ENCODE results near the gene CTSZ. TPM values are rescaled to one million over a fixed set of nuclear protein-coding genes. Genes with fewer than 3 reads are reported as not detected.

The CTSZ gene
- total RNA-seq, 1 experiment from 2014 or later: 37.6 TPM

DNA sequence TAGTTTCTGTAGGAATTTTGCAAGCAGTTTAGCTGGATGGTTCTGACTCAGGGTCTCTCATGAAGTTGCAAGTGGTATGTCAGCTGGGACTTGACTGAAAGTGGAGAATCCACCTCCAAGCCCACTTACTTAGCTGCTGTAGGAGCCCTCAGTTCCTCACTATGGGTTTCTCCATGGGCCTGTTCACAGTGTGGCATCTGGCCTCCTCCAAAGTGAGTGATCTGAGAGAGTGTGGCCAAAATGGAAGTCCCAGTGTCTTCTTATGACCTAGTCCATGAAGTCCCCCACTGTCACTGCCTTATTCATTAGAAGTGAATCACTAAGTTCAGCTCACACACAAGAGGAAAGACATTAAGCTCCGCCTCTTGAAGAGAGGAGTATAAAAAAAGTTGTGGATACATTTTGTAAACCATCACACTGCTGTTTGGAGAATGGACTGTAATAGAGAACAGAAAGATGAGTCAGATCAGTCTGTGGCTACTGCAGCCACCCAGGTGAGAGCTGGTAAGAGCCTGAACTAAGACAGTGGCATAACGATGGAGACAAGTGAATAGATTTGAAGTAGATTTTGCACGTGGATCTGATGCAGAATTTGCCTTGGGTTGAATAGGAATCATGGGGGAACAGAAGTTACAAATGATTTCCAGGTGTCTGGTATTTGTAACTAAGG is 30.9 kb downstream of the CTSZ start:
- Histone ChIP-seq H2AFZ (ENCODE audit: low read length) (no peak overlapping the region), H3K23ac (ENCODE audit: insufficient read length, low read depth, low read length) (no peak overlapping the region), H3K9me3 (ENCODE audit: control insufficient read depth, low read depth, low read length) (no peaks in the 10 kb centered on the region), H3K27me3 (ENCODE audit: insufficient read depth, low read length) (no peaks in the 10 kb centered on the region), H2BK5ac (ENCODE audit: insufficient read length, low read length) (no peak overlapping the region), H2BK12ac (ENCODE audit: insufficient read length, low read depth, low read length) (no peak overlapping the region), H4K8ac (replicated peaks; ENCODE audit: insufficient read length, low read depth, low read length) (no peak overlapping the region), H3K4me2 (ENCODE audit: insufficient read depth, insufficient read length, low read length) (no peak overlapping the region), H3K14ac (ENCODE audit: insufficient read depth, low read length) (no peak overlapping the region), H3K27ac (ENCODE audit: insufficient read length, low read depth, low read length) (no peak overlapping the region), H2BK20ac (ENCODE audit: low read depth, low read length, poor library complexity, severe bottlenecking) (no peak overlapping the region), H2AK5ac (ENCODE audit: insufficient read length, low read length) (no peak overlapping the region), H4K91ac (ENCODE audit: insufficient read length, low read depth, low read length) (no peak overlapping the region), H3K4ac (ENCODE audit: low read depth, low read length) (no peak overlapping the region), H3K56ac (ENCODE audit: insufficient read length, low read depth, low read length) (no peak overlapping the region), H3K18ac (ENCODE audit: insufficient read length, low read depth, low read length) (no peak overlapping the region), H3T11ph (ENCODE audit: low read length) (no peak overlapping the region), H4K5ac (ENCODE audit: insufficient read length, low read depth, low read length) (no peak overlapping the region), H3K79me2 (ENCODE audit: insufficient read depth, low read length) (no peaks in the 10 kb centered on the region), H3K23me2 (ENCODE audit: insufficient read length, low read depth, low read length, poor library complexity, severe bottlenecking) (no peaks in the 10 kb centered on the region), H3K9ac (ENCODE audit: extremely low read depth, insufficient read length, low read length) (no peak overlapping the region), H4K20me1 (ENCODE audit: control insufficient read depth, insufficient read depth, insufficient read length) (no peaks in the 10 kb centered on the region), H2BK15ac (ENCODE audit: low read depth, low read length) (no peak overlapping the region), H3K4me1 (ENCODE audit: insufficient read depth, low read length) (peaks cover 4% of the 10 kb centered on the region; the same call in 1 of the 2 replicates), H2BK120ac (ENCODE audit: low read depth, low read length, poor library complexity, severe bottlenecking) (no peak overlapping the region), H3K79me1 (ENCODE audit: insufficient read depth, low read depth, low read length, poor library complexity, severe bottlenecking) (no peaks in the 10 kb centered on the region)
- no peak for DNase-seq
- no CpG with 5 or more reads among the region's 3 CpGs for WGBS (ENCODE audit: extremely low coverage, insufficient read length, low lambda C conversion rate)
- Mint-ChIP-seq H3K36me3 (ENCODE audit: insufficient read depth in 1 of 3, low read depth in 3 of 3) (peaks cover 0 to 9% (median 0%) of the 10 kb centered on the region in 3 experiments; a peak in 2 of 7 replicates), H3K27me3 (ENCODE audit: low read depth) (peaks cover 12% of the 10 kb centered on the region), H3K4me3 (no peak overlapping the region), H3K9me3 (peaks cover 4 to 8% of the 10 kb centered on the region in 2 experiments; a peak in 2 of 5 replicates), H3K27ac (no peak overlapping the region), H3K4me1 (peaks cover 13 to 15% of the 10 kb centered on the region in 2 experiments)
- TF ChIP-seq, protein P1, sequence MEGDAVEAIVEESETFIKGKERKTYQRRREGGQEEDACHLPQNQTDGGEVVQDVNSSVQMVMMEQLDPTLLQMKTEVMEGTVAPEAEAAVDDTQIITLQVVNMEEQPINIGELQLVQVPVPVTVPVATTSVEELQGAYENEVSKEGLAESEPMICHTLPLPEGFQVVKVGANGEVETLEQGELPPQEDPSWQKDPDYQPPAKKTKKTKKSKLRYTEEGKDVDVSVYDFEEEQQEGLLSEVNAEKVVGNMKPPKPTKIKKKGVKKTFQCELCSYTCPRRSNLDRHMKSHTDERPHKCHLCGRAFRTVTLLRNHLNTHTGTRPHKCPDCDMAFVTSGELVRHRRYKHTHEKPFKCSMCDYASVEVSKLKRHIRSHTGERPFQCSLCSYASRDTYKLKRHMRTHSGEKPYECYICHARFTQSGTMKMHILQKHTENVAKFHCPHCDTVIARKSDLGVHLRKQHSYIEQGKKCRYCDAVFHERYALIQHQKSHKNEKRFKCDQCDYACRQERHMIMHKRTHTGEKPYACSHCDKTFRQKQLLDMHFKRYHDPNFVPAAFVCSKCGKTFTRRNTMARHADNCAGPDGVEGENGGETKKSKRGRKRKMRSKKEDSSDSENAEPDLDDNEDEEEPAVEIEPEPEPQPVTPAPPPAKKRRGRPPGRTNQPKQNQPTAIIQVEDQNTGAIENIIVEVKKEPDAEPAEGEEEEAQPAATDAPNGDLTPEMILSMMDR (conservative IDR thresholded peaks at IDR 0.05): no peak

All from H9 (cell line).